Measurements from ENCODE around the gene KCNH3.

- no peak for TF ChIP-seq ZNF114 (tag by site-specific recombination; IDR thresholded peaks at IDR 0.05)
- no peak for TF ChIP-seq ZNF660 (tag by site-specific recombination; IDR thresholded peaks at IDR 0.05)
Observed at GRCh38 chr12:49587174-49587908, 48.5 kb downstream of the KCNH3 start.

Measured in HEK293 (cell line).